Endothelial cell (in vitro differentiated cells): ENCODE data around the gene GSC2. TPM values are rescaled to one million over a fixed set of nuclear protein-coding genes. Genes with fewer than 3 reads are reported as not detected.
A peak's percentile ranks its signal among the peaks of the same experiment; 100 is the strongest.

Experiments used
- DNase-seq: peaks from one replicate; pipeline ENCODE4 v3.0.0; 2021; ENCODE audit warnings: low spot score
- H3K27ac Mint-ChIP-seq: one replicate; pipeline ENCODE4 v1.8.0; 2021; ENCODE audit warnings: mixed read lengths, inconsistent platforms; ENCODE audit not compliant: unreplicated experiment
- H3K27me3 Mint-ChIP-seq: one replicate; pipeline ENCODE4 v1.8.0; 2021; ENCODE audit warnings: mild to moderate bottlenecking, moderate library complexity, mixed read lengths, inconsistent platforms; ENCODE audit not compliant: unreplicated experiment
- H3K36me3 Mint-ChIP-seq: one replicate; pipeline ENCODE4 v1.8.0; 2021; ENCODE audit warnings: mild to moderate bottlenecking, low read depth, mixed read lengths, inconsistent platforms; ENCODE audit not compliant: unreplicated experiment
- H3K4me1 Mint-ChIP-seq: one replicate; pipeline ENCODE4 v1.8.0; 2021; ENCODE audit warnings: mild to moderate bottlenecking, mixed read lengths, inconsistent platforms; ENCODE audit not compliant: unreplicated experiment
- H3K4me3 Mint-ChIP-seq: one replicate; pipeline ENCODE4 v1.8.0; 2021; ENCODE audit warnings: mild to moderate bottlenecking, mixed read lengths, inconsistent platforms; ENCODE audit not compliant: unreplicated experiment
- H3K9me3 Mint-ChIP-seq: one replicate; pipeline ENCODE4 v1.8.0; 2021; ENCODE audit warnings: mixed read lengths, inconsistent platforms; ENCODE audit not compliant: unreplicated experiment
- total RNA-seq: library from RNA; stranded (reverse); fragmentation: NEBNext Ultra II Directional; extraction: Animal tissue kit (Norgen Biotek cat#: 25700); gene quantifications from one replicate; pipeline ENCODE4 v1.2.1, GENCODE V29; 2021; ENCODE audit not compliant: unreplicated experiment
- TF ChIP-seq, protein P1 (sequence below): fragments of 200-600 bp; sonication (generic); IDR thresholded peaks from one replicate; pipeline ENCODE4 v1.5.0; 2021; ENCODE audit warnings: antibody characterized with exemption; ENCODE audit not compliant: unreplicated experiment

Gene GSC2
- total RNA-seq, 1 donor from 2014 or later = not detected

GRCh38 chr22:19184276-19184997 lies 34.3 kb upstream of the GSC2 start:
- TF ChIP-seq, protein P1, sequence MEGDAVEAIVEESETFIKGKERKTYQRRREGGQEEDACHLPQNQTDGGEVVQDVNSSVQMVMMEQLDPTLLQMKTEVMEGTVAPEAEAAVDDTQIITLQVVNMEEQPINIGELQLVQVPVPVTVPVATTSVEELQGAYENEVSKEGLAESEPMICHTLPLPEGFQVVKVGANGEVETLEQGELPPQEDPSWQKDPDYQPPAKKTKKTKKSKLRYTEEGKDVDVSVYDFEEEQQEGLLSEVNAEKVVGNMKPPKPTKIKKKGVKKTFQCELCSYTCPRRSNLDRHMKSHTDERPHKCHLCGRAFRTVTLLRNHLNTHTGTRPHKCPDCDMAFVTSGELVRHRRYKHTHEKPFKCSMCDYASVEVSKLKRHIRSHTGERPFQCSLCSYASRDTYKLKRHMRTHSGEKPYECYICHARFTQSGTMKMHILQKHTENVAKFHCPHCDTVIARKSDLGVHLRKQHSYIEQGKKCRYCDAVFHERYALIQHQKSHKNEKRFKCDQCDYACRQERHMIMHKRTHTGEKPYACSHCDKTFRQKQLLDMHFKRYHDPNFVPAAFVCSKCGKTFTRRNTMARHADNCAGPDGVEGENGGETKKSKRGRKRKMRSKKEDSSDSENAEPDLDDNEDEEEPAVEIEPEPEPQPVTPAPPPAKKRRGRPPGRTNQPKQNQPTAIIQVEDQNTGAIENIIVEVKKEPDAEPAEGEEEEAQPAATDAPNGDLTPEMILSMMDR = no peak
- H3K27me3 Mint-ChIP-seq = peaks cover 10% of the 10 kb centered on the region
- no peak overlapping the region for H3K27ac Mint-ChIP-seq
- no peaks in the 10 kb centered on the region for H3K9me3 Mint-ChIP-seq
- peaks cover 7% of the 10 kb centered on the region for H3K36me3 Mint-ChIP-seq
- H3K4me1 Mint-ChIP-seq = peaks cover 7% of the 10 kb centered on the region
- peak overlapping the region; percentile 56 for H3K4me3 Mint-ChIP-seq
- no peak for DNase-seq

- DNase-seq = no peak
- no peaks in the 10 kb centered on the region for H3K9me3 Mint-ChIP-seq
- peaks cover 3% of the 10 kb centered on the region for H3K36me3 Mint-ChIP-seq
- peaks cover 7% of the 10 kb centered on the region for H3K4me1 Mint-ChIP-seq
- H3K4me3 Mint-ChIP-seq = no peak overlapping the region
- TF ChIP-seq, protein P1 = no peak
- peaks cover 10% of the 10 kb centered on the region for H3K27me3 Mint-ChIP-seq
- H3K27ac Mint-ChIP-seq = no peak overlapping the region
These were observed 33.1 kb upstream of the GSC2 start for GRCh38 chr22:19183216-19183615.

GRCh38 chr22:19182472-19183157 lies 32.5 kb upstream of the GSC2 start:
- Mint-ChIP-seq H3K4me3 (no peak overlapping the region), H3K27me3 (peaks cover 10% of the 10 kb centered on the region), H3K9me3 (no peaks in the 10 kb centered on the region), H3K36me3 (peaks cover 3% of the 10 kb centered on the region), H3K4me1 (peaks cover 7% of the 10 kb centered on the region), H3K27ac (no peak overlapping the region)
- TF ChIP-seq, protein P1 = no peak
- DNase-seq = no peak

- H3K27ac Mint-ChIP-seq = no peak overlapping the region
- H3K4me3 Mint-ChIP-seq = no peak overlapping the region
These were observed 31.8 kb upstream of the GSC2 start for GRCh38 chr22:19181786-19182471.

More at GRCh38 chr22:19181786-19182471, 31.8 kb upstream of the GSC2 start:
- TF ChIP-seq, protein P1 = no peak
- Mint-ChIP-seq H3K9me3 (no peaks in the 10 kb centered on the region), H3K27me3 (peaks cover 10% of the 10 kb centered on the region), H3K4me1 (peaks cover 7% of the 10 kb centered on the region), H3K36me3 (peaks cover 3% of the 10 kb centered on the region)
- DNase-seq = no peak
